NCI-H187 treated with DMSO at 0.1 percent for 48 hours (cell line): ENCODE measurements around the gene SNX9.
"Not testable (repeated sequence)": the region's sequence is repeated elsewhere in the genome, so short reads cannot be mapped to it uniquely, and the experiment has no call there.

ENCODE experiments used
- DNase-seq: peaks from one replicate; lab custom pipeline; 2025; lab: John Stamatoyannopoulos, UW

Gene SNX9

GRCh38 chr6:157925771-157926170 lies 102.7 kb downstream of the SNX9 start:
- no peak for DNase-seq

GRCh38 chr6:157927011-157927410 lies 104.0 kb downstream of the SNX9 start:
- no peak for DNase-seq

- DNase-seq, result no peak
Measured at GRCh38 chr6:157928428-157928827, 105.4 kb downstream of the SNX9 start.

- no peak for DNase-seq
Measured at GRCh38 chr6:157929076-157929475, 106.0 kb downstream of the SNX9 start.

- no peak for DNase-seq
Measured at GRCh38 chr6:157929765-157930319, 106.8 kb downstream of the SNX9 start.

GRCh38 chr6:157935786-157936185 lies 112.7 kb downstream of the SNX9 start:
- no peak for DNase-seq

GRCh38 chr6:157937318-157937717 lies 114.3 kb downstream of the SNX9 start:
- no peak for DNase-seq

GRCh38 chr6:157937916-157938315 lies 114.9 kb downstream of the SNX9 start:
- no peak for DNase-seq

- not testable (repeated sequence) for DNase-seq
Measured at GRCh38 chr6:157940375-157941036, 117.5 kb downstream of the SNX9 start.

GRCh38 chr6:157941101-157941863 lies 118.2 kb downstream of the SNX9 start:
- DNase-seq, result no peak

- no peak for DNase-seq
Measured at GRCh38 chr6:157942351-157942750, 119.3 kb downstream of the SNX9 start.

- no peak for DNase-seq
Measured at GRCh38 chr6:157943249-157943963, 120.4 kb downstream of the SNX9 start.

- no peak for DNase-seq
Measured at GRCh38 chr6:157943964-157944283, 120.9 kb downstream of the SNX9 start.

GRCh38 chr6:157944983-157945931 lies 122.2 kb downstream of the SNX9 start:
- DNase-seq, result no peak

- DNase-seq, result no peak
Measured at GRCh38 chr6:157946053-157946617, 123.1 kb downstream of the SNX9 start.

- no peak for DNase-seq
Measured at GRCh38 chr6:157946865-157947532, 124.0 kb downstream of the SNX9 start.

- DNase-seq, result not testable (repeated sequence)
Measured at GRCh38 chr6:157950899-157951298, 127.9 kb downstream of the SNX9 start.

- no peak for DNase-seq
Measured at GRCh38 chr6:157951828-157952227, 128.8 kb downstream of the SNX9 start.

GRCh38 chr6:157952861-157953351 lies 129.9 kb downstream of the SNX9 start:
- no peak for DNase-seq

- DNase-seq, result no peak
Measured at GRCh38 chr6:157953580-157954091, 130.6 kb downstream of the SNX9 start.
